ENCODE measurements around the gene TRIP6. TPM values are rescaled to one million over a fixed set of nuclear protein-coding genes. Genes with fewer than 3 reads are reported as not detected.

Gene TRIP6
- total RNA-seq, 4 donors from 2014 or later: 4.6 to 9.1 (median 7.3) TPM

GRCh38 chr7:100861616-100861985 is 5.6 kb upstream of the TRIP6 start:
- H3K4me1 ChIP-seq: peaks cover 1 to 10% of the 10 kb centered on the region in 2 donors
- DNase-seq: no peak
- H3K27me3 ChIP-seq: peaks cover 0 to under 1% (median 0%) of the 10 kb centered on the region in 3 donors
- H3K4me3 ChIP-seq: no peak overlapping the region
- H3K36me3 ChIP-seq: no peaks in the 10 kb centered on the region
- H3K27ac ChIP-seq: no peak overlapping the region
- TF ChIP-seq CTCF (IDR thresholded peaks at IDR 0.05 in 4 of 5, conservative IDR thresholded peaks at IDR 0.05 in 1 of 5) (no peak), POLR2A (IDR thresholded peaks at IDR 0.05) (no peak)
- ATAC-seq: no peak
- intact Hi-C loops (cut with DNase I; ENCODE audit: low total_unique reads) (loop anchor here (10.0 kb wide), 1 partner anchor 247 kb away; the partner anchor contains the start of gene MOSPD3), in situ Hi-C loops (cut with MboI; ENCODE audit: low sequenced_read_pairs in 4 of 4) (loop anchor here in 3 of 4 donors (10.0 to 25.0 kb wide), 5 partner anchors 149 to 424 kb away; partner anchors contain the start of genes POP7 (in 2 of the 3), SPACDR (in 2 of the 3), EPO (in 1 of the 3) and FBXO24 (in 1 of the 3))
- H3K9me3 ChIP-seq: no peaks in the 10 kb centered on the region

GRCh38 chr7:100863406-100863950 is 3.7 kb upstream of the TRIP6 start:
- no peak for ATAC-seq
- TF ChIP-seq CTCF (IDR thresholded peaks at IDR 0.05 in 4 of 5, conservative IDR thresholded peaks at IDR 0.05 in 1 of 5): no peak
- TF ChIP-seq POLR2A (IDR thresholded peaks at IDR 0.05): no peak
- peaks cover 3 to 7% (median 7%) of the 10 kb centered on the region in 3 donors for H3K27me3 ChIP-seq
- no peak overlapping the region for H3K4me3 ChIP-seq
- H3K9me3 ChIP-seq: no peaks in the 10 kb centered on the region
- H3K27ac ChIP-seq: no peak overlapping the region
- in situ Hi-C loops (cut with MboI; ENCODE audit: low sequenced_read_pairs in 4 of 4) (loop anchor here in 3 of 4 donors (10.0 to 25.0 kb wide), 5 partner anchors 151 to 426 kb away; partner anchors contain the start of genes POP7 (in 2 of the 3), SPACDR (in 2 of the 3), EPO (in 1 of the 3) and FBXO24 (in 1 of the 3)), intact Hi-C loops (cut with DNase I; ENCODE audit: low total_unique reads) (loop anchor here (10.0 kb wide), 1 partner anchor 249 kb away; the partner anchor contains the start of gene MOSPD3)
- H3K36me3 ChIP-seq: no peaks in the 10 kb centered on the region
- peaks cover 3 to 18% of the 10 kb centered on the region in 2 donors for H3K4me1 ChIP-seq
- no peak for DNase-seq

GRCh38 chr7:100864263-100864845 is 2.8 kb upstream of the TRIP6 start:
- no peak for ATAC-seq
- H3K27ac ChIP-seq: no peak overlapping the region

More at GRCh38 chr7:100864263-100864845, 2.8 kb upstream of the TRIP6 start:
- Histone ChIP-seq H3K9me3 (no peaks in the 10 kb centered on the region), H3K4me3 (no peak overlapping the region), H3K4me1 (peaks cover 3 to 18% of the 10 kb centered on the region in 2 donors), H3K27me3 (peaks cover 3 to 7% (median 7%) of the 10 kb centered on the region in 3 donors), H3K36me3 (no peaks in the 10 kb centered on the region)
- DNase-seq: no peak
- in situ Hi-C loops (cut with MboI; ENCODE audit: low sequenced_read_pairs in 4 of 4): loop anchor here in 3 of 4 donors (10.0 to 25.0 kb wide), 5 partner anchors 152 to 427 kb away; partner anchors contain the start of genes POP7 (in 2 of the 3), SPACDR (in 2 of the 3), EPO (in 1 of the 3) and FBXO24 (in 1 of the 3)
- TF ChIP-seq CTCF (IDR thresholded peaks at IDR 0.05 in 4 of 5, conservative IDR thresholded peaks at IDR 0.05 in 1 of 5): no peak
- no peak for TF ChIP-seq POLR2A (IDR thresholded peaks at IDR 0.05)
- intact Hi-C loops (cut with DNase I; ENCODE audit: low total_unique reads): loop anchor here (10.0 kb wide), 1 partner anchor 250 kb away; the partner anchor contains the start of gene MOSPD3

Measured in gastrocnemius medialis (tissue), 4 donors.